NCI-H128 (cell line): ENCODE measurements around the gene SEMA3E.

ENCODE experiments used
- DNase-seq: peaks from one replicate; lab custom pipeline; 2025; ENCODE audit not compliant: unreplicated experiment; lab: John Stamatoyannopoulos, UW

Gene SEMA3E

GRCh38 chr7:83643012-83643411 lies 5.9 kb downstream of the SEMA3E start:
- no peak for DNase-seq

- DNase-seq, result no peak
Observed at GRCh38 chr7:83640731-83641537, 8.0 kb downstream of the SEMA3E start.

DNA sequence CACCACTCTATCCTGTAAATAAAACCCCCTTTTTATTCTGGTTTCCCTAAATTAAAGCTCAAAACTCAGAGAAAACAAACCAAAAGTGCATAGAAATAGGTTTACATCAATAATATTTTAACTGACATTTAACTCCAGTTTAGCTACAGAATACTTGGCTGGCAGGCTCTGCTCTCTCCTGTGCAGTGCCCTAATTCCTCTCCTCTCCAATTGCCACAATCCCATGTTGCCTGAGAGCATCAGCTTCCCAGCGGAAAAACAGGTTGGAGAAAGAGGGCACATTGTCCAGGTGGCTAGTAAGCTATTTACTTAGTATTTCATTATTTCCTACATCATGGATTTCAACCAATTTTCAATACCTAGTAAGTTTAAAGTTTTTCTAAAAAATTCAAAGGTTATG lies 8.7 kb downstream of the SEMA3E start:
- no peak for DNase-seq

DNA sequence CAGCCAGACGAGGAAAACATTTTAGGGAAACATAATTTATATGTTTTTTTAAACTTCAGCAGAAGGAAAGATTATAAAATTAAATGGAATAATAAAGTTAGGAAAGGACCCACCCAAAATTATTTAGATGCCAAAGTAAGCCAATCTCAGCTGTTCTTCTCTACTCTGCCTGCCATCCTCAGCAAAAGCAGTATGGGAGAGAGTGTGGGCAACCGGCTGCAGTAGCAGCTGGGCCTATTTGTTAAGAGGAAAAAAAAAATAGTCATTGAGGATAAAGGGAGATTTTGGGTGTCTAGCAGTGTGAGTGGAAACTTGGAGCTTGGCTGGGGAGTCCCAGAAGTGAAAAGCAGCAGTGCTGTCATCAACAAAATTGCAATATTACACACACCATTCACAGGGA lies 15.4 kb downstream of the SEMA3E start:
- no peak for DNase-seq

- DNase-seq, result no peak
Observed at GRCh38 chr7:83629117-83629880, 19.6 kb downstream of the SEMA3E start.

- no peak for DNase-seq
Observed at GRCh38 chr7:83617858-83618257, 31.1 kb downstream of the SEMA3E start.

DNA sequence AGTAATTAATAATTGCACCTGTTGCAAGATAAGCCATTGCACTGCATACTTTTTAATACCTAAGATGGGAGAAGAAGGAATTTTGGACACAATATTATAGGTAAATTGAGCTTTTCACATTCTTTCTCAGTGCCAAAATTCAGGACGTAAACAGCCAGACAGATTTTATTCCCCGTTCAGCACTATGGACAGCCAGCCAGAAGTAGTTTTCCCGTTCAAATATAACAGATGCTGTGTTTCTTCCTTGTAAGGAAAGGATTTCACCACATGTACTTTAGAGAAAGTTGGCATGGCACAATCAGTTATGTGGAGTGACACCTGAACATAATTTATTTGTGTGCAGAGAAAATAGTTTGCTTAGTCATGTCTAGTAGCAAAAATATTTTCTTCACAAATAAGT lies 34.8 kb downstream of the SEMA3E start:
- DNase-seq, result no peak

DNA sequence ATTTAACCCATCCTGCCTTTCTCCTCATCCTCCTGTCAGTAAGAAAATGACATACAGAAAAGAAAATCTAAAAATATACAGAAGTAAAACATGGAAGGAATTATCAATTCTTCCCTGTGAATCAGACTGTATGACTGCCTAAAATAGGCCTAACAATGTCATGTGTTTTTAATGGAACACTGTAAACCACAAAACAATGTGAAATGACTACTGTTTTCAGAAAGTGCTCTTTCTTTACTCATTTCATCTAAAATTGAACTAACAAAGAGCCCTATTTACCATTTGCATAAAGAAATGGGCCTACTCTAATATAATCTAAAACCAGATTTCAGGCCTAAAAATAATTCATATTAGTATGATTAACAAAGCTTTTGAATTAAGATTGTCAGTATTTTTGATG lies 35.7 kb downstream of the SEMA3E start:
- no peak for DNase-seq

DNA sequence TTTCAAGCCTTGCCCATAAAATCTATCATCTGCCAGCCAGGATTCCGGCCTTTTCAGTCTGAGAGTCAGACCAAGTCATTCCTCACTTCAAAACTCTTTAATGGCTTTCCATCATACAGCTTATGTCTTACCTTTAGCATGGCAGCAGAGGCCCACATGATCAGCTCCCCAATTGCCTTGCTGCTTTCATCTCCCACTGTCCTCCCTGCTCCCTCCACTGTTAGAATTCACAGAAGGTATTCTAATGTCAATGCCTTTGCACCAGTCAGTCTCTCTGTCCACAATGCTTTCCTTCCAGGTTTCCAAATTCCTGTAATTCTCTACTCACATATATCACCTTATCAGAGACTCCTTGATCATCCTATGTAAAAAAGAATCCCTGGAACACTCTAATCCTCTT lies 37.2 kb downstream of the SEMA3E start:
- no peak for DNase-seq

GRCh38 chr7:83610649-83611304 lies 38.2 kb downstream of the SEMA3E start:
- DNase-seq, result no peak

GRCh38 chr7:83608716-83609115 lies 40.2 kb downstream of the SEMA3E start:
- no peak for DNase-seq

DNA sequence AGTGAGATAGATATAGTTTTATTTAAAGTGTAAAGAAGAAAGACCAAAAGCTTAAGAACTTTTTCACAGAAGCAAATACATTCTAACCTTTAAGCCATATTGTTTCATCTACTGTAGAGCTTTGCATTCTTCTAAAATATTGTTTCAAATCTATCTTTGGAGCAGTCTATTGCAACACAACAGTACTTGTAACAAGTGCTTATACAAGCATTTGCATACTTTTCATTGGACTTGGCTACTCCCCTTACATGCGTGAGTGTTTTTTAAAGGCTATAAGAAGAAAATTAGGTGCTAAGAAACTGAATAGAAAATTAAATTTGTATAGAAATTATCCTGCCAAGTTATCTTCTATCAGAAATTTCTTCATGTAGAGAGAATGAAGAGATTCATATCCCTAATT lies 45.3 kb downstream of the SEMA3E start:
- DNase-seq, result no peak

DNA sequence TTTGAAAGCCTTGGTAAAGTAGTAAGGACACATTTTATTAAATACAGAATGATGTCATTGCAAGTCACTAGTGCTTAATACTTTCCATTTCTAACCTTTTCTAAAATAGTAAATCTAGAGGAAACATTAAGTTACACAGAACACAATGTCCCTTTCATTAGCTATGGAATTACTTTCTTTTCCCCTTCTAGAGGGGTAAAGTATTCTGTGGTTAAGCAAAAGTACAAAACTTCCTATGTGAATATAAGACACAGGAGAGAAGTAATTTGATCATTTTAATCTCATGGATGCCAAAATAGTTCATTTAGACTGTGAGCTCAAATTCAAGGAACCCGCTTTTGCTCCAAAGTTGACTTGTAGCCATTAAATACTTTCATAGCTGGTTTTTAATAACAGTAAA lies 49.8 kb downstream of the SEMA3E start:
- DNase-seq, result no peak

DNA sequence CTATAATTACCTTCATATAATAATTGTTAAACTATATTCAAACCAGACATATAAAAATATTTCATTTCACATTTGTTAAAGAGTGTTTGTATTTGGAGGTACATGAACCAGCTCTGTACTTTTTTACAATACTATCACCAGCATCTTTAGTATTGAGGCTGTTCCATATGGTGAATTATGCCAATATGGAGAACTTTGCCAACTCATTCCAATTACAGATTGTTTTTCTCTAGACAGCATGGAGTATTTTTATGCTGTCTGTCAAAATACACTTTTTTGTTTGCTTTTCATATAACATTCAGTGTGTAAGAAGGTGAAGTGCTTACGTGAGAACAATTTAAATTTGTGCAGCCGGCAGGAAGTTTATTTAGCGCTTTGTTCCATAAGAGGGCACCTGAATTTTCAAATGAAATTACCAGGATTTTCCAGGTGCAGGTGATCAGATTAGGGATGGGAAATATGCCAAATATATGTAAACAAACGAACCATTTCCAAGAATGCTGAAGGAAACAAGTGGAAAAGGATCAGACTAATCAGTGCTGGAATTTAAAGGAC lies 54.9 kb downstream of the SEMA3E start:
- no peak for DNase-seq

- no peak for DNase-seq
Observed at GRCh38 chr7:83588602-83589240, 60.2 kb downstream of the SEMA3E start.

DNA sequence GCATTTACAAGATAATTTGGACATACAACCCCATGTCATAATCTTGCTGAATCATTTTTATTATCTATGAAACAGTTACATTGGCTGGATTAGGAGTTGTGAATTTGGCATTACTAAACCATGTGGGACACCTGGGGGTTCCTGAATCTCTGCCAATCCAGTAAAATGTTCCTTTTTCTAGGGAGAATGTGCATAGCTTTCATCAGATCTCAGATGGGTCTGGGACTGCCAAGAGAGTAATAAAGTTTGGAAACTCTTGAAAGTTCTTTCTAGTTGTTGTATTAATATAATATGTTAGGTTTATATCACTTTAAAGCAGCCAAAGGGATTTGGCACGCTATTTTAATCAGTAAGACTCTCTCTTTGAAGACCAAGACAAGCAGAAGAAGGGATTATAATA lies 62.7 kb downstream of the SEMA3E start:
- no peak for DNase-seq

DNA sequence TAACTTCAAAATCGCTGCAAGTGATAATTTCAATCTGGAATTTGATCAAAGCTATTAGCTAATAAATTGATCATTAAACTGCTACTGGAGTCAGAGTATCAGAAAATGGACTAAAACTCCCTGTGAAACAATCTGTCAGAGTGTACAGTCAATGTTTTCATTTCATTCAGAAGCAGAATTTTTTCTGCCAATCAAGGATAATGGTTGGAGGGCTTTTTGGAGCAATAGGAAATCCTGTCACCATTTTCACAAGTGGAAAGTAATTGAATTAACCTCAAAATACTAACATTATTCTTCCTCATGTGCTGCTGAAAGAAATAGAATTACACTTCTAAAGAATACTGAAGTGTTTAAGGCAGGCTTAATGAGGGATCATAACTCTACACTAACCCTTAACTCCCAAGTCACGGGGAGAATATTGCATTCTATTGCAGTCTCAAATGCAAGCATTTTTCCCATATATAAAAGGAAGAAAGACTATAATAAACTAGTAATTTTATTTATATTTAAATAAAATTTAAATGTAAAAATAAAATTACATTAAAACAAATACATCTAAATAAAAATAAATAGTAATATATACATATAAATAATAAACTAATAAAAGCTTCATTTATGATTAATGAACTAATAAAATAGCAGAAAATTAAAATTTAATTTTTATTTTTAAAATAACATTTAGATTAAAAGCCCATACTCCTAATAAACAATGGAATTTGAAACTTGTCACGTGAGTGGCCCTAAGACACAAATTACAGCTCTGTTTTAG lies 67.1 kb downstream of the SEMA3E start:
- no peak for DNase-seq

DNA sequence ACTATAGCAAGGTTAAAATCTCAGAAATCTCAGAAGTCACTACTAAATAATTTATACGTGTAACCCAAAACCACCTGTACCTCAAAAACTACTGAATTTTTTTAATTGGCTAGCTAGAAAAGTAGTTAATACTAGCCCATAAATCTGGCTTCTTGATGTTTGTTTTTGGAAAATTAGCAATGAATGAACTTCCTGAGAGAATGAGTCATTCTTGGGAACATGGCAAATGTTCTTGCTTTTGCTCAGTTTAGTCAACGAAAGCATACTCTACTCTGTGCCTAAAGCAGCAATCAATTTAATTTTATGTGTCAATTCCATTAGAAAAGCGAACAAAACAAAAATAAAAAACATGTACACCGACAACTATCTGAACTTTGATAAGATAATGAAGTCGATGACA lies 69.2 kb downstream of the SEMA3E start:
- no peak for DNase-seq

DNA sequence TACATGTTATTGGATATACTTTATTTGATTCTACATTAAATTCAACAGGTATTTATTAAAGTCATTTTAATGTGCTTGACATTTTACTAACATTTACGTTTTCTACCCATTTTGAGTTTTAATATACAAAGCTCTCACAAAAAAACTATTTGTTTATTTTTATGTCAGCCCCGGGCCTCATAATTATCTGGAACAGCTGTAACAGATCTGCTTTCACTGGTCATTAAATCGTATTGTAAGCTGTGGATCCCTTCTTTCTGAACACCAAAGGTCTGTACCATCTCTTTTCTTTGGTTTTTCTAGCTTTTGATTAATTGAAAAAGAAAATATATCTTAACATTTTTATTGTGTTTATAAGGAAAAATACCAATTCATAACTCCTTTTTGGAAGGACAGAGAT lies 73.5 kb downstream of the SEMA3E start:
- DNase-seq, result no peak

- DNase-seq, result no peak
Observed at GRCh38 chr7:83574616-83575015, 74.3 kb downstream of the SEMA3E start.
